WTC11 (cell line): Measurements from ENCODE around the gene AGXT. TPM values are rescaled to one million over a fixed set of nuclear protein-coding genes. Genes with fewer than 3 reads are reported as not detected.
A peak's percentile ranks its signal among the peaks of the same experiment; 100 is the strongest.

Experiments
- ATAC-seq: fragments of 200-7000 bp; cut with Tn5 transposase; 2 replicates; pipeline ENCODE4 v1.10.0; 2021; ENCODE audit warnings: mild to moderate bottlenecking, moderate library complexity
- CTCF ChIA-PET: fragments of 300-600 bp; sonication (Branson Sonifier 250); formaldehyde crosslinking; loops from one replicate; lab custom pipeline; 2021; ENCODE audit warnings: antibody characterized with exemption; lab: Charles Lee
- POLR2A ChIA-PET: fragments of 350-600 bp; sonication (Branson Sonifier 250); formaldehyde crosslinking; loops from one replicate; lab custom pipeline; 2021; ENCODE audit warnings: antibody characterized with exemption; lab: Charles Lee
- DNase-seq: peaks from one replicate; pipeline ENCODE4 v3.0.0; 2021; ENCODE audit warnings: low spot score
- H3K27ac Mint-ChIP-seq: 2 replicates; pipeline ENCODE4 v1.8.0; 2021; ENCODE audit warnings: mixed read lengths
- H3K27me3 Mint-ChIP-seq: 2 replicates; pipeline ENCODE4 v1.8.0; 2021; ENCODE audit warnings: low read depth, mild to moderate bottlenecking, moderate library complexity, mixed read lengths
- H3K36me3 Mint-ChIP-seq: 2 replicates; pipeline ENCODE4 v1.8.0; 2021; ENCODE audit warnings: mixed read lengths
- H3K4me1 Mint-ChIP-seq: 2 replicates; pipeline ENCODE4 v1.8.0; 2022; ENCODE audit warnings: mixed read lengths
- H3K4me3 Mint-ChIP-seq: 2 replicates; pipeline ENCODE4 v1.8.0; 2021; ENCODE audit warnings: mild to moderate bottlenecking, moderate library complexity, mixed read lengths
- H3K9me3 Mint-ChIP-seq: 2 replicates; pipeline ENCODE4 v1.8.0; 2021; ENCODE audit warnings: mixed read lengths
- CREM ChIP-seq: sonication (generic); formaldehyde crosslinking; IDR thresholded peaks from 2 replicates; pipeline ENCODE4 v1.8.1; 2022; ENCODE audit warnings: mild to moderate bottlenecking, missing genetic modification reagents, moderate library complexity
- FOXP1 ChIP-seq: sonication (generic); formaldehyde crosslinking; IDR thresholded peaks from 2 replicates; pipeline ENCODE4 v1.8.0; 2022; ENCODE audit warnings: missing genetic modification reagents, mild to moderate bottlenecking, moderate library complexity, borderline replicate concordance
- NFYB ChIP-seq: sonication (generic); formaldehyde crosslinking; conservative IDR thresholded peaks from 2 replicates; pipeline ENCODE4 v1.8.0; 2022; ENCODE audit warnings: low read depth, missing genetic modification reagents
- NR1H2 ChIP-seq: sonication (generic); formaldehyde crosslinking; IDR thresholded peaks from 2 replicates; pipeline ENCODE4 v1.9.0; 2021; ENCODE audit warnings: mild to moderate bottlenecking, moderate library complexity, missing genetic modification reagents
- SP1 ChIP-seq: sonication (generic); formaldehyde crosslinking; conservative IDR thresholded peaks from 2 replicates; pipeline ENCODE4 v1.8.1; 2022; ENCODE audit warnings: missing genetic modification reagents
- TP53 ChIP-seq: sonication (generic); formaldehyde crosslinking; IDR thresholded peaks from 2 replicates; pipeline ENCODE4 v1.8.1; 2023; ENCODE audit warnings: mild to moderate bottlenecking, missing genetic modification reagents
- ZNF219 ChIP-seq: sonication (generic); formaldehyde crosslinking; IDR thresholded peaks from 2 replicates; pipeline ENCODE4 v1.8.0; 2023; ENCODE audit warnings: missing genetic modification reagents, mild to moderate bottlenecking, borderline replicate concordance
- total RNA-seq: library from RNA; stranded (reverse); gene quantifications from 3 replicates; pipeline ENCODE4 v1.2.3, GENCODE V29; 2021
- TF ChIP-seq, protein P1 (sequence below): sonication (generic); formaldehyde crosslinking; IDR thresholded peaks from 2 replicates; pipeline ENCODE4 v1.8.1; 2022; ENCODE audit warnings: low read depth, mild to moderate bottlenecking, moderate library complexity, missing genetic modification reagents, borderline replicate concordance
- TF ChIP-seq, protein P2 (sequence below): fragments of 250-450 bp; sonication (Bioruptor Pico); IDR thresholded peaks from 2 replicates; pipeline ENCODE4 v1.9.0; 2021; ENCODE audit warnings: mild to moderate bottlenecking, borderline replicate concordance
- TF ChIP-seq, protein P3 (sequence below): sonication (generic); formaldehyde crosslinking; IDR thresholded peaks from 2 replicates; pipeline ENCODE4 v1.8.1; 2023; ENCODE audit warnings: mild to moderate bottlenecking, missing genetic modification reagents, moderate library complexity
- TF ChIP-seq, protein P4 (sequence below): sonication (generic); formaldehyde crosslinking; IDR thresholded peaks from 2 replicates; pipeline ENCODE4 v1.8.0; 2023; ENCODE audit warnings: missing genetic modification reagents, mild to moderate bottlenecking, borderline replicate concordance
- TF ChIP-seq, protein P5 (sequence below): sonication (generic); formaldehyde crosslinking; IDR thresholded peaks from 2 replicates; pipeline ENCODE4 v1.8.0; 2023; ENCODE audit warnings: mild to moderate bottlenecking, missing genetic modification reagents
- TF ChIP-seq, protein P6 (sequence below): fragments of 250-450 bp; sonication (Bioruptor Pico); IDR thresholded peaks from 2 replicates; pipeline ENCODE4 v1.9.0; 2021; ENCODE audit warnings: mild to moderate bottlenecking

AGXT gene
- total RNA-seq, 1 experiment from 2014 or later, result 0.24 TPM

DNA sequence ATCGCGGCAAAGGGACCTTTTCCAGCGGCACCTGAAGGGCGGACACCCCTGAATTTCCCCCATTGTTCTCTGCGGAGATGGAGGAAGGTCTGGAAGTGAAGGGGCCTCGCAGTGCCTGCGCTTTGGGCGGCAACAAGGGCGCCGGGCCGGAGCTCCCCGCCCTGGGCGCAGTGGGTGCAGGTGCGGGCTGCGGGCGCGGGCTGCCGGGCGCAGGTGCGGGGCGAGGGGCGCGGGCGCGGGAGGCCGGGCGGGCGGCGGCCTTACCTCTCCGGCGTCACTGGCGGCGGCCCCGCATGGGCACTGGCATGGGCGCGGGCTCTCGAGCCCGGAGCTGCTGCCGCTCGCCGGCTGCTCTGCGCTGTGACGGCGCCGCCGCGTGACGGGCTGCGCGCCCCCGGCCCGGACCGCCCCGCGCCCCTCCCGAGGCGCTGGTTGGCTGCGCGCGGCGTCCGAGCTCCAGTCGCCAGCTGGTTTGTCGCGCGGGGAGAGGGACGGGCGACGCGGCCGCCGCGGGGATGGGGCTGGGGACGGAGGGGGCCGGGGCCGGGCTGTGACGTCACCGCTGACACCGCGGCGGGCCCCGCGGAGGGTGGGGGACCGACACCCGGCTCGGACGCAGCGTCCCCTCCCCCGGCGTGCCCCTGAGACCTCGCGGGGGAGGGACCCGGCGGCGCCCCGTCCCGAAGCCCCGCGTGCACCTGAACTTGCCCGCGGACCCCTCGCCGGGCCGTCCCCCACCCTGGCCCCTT, 48.6 kb upstream of the AGXT start, which contains the start of gene KIF1A:
KIF1A (minus strand) TSS at position 362 of the 749 bp plus-strand sequence. CDS start 22,467 bp downstream, outside the sequence.
- POLR2A ChIA-PET, result interaction anchor here (0.8 to 2.4 kb wide), 6 partner anchors 9 to 495 kb away, joined by 3 to 7 read pairs (median 4); partner anchors contain the start of gene CAPN10
- no peak within 1 kb of the TSS for H3K27ac Mint-ChIP-seq
- CTCF ChIA-PET, result interaction anchor here (0.6 to 1.8 kb wide), 11 partner anchors 12 to 1214 kb away, joined by 3 to 13 read pairs (median 3); no protein-coding TSS in a partner anchor
- H3K27me3 Mint-ChIP-seq, result peaks cover 39% of the 10 kb centered on the region
- peaks cover 28% of the 10 kb centered on the region for H3K4me1 Mint-ChIP-seq
- peak within 1 kb of the TSS; percentile 74 for H3K4me3 Mint-ChIP-seq
- 0 out of 2 replicates have a peak, but pooled peaks have one; percentile 48 for TF ChIP-seq ZNF219
- TF ChIP-seq, protein P1, sequence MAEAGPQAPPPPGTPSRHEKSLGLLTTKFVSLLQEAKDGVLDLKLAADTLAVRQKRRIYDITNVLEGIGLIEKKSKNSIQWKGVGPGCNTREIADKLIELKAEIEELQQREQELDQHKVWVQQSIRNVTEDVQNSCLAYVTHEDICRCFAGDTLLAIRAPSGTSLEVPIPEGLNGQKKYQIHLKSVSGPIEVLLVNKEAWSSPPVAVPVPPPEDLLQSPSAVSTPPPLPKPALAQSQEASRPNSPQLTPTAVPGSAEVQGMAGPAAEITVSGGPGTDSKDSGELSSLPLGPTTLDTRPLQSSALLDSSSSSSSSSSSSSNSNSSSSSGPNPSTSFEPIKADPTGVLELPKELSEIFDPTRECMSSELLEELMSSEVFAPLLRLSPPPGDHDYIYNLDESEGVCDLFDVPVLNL (CRISPR knock-in tag), result no peak
- peak; percentile 57; the same call in 1 of the 2 replicates for TF ChIP-seq CREM (CRISPR knock-in tag)
- TF ChIP-seq, protein P2, sequence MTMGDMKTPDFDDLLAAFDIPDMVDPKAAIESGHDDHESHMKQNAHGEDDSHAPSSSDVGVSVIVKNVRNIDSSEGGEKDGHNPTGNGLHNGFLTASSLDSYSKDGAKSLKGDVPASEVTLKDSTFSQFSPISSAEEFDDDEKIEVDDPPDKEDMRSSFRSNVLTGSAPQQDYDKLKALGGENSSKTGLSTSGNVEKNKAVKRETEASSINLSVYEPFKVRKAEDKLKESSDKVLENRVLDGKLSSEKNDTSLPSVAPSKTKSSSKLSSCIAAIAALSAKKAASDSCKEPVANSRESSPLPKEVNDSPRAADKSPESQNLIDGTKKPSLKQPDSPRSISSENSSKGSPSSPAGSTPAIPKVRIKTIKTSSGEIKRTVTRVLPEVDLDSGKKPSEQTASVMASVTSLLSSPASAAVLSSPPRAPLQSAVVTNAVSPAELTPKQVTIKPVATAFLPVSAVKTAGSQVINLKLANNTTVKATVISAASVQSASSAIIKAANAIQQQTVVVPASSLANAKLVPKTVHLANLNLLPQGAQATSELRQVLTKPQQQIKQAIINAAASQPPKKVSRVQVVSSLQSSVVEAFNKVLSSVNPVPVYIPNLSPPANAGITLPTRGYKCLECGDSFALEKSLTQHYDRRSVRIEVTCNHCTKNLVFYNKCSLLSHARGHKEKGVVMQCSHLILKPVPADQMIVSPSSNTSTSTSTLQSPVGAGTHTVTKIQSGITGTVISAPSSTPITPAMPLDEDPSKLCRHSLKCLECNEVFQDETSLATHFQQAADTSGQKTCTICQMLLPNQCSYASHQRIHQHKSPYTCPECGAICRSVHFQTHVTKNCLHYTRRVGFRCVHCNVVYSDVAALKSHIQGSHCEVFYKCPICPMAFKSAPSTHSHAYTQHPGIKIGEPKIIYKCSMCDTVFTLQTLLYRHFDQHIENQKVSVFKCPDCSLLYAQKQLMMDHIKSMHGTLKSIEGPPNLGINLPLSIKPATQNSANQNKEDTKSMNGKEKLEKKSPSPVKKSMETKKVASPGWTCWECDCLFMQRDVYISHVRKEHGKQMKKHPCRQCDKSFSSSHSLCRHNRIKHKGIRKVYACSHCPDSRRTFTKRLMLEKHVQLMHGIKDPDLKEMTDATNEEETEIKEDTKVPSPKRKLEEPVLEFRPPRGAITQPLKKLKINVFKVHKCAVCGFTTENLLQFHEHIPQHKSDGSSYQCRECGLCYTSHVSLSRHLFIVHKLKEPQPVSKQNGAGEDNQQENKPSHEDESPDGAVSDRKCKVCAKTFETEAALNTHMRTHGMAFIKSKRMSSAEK (CRISPR knock-in tag), result no peak
- peak; percentile 30; the same call in 1 of the 2 replicates for TF ChIP-seq NFYB (CRISPR knock-in tag)
- TF ChIP-seq, protein P3, sequence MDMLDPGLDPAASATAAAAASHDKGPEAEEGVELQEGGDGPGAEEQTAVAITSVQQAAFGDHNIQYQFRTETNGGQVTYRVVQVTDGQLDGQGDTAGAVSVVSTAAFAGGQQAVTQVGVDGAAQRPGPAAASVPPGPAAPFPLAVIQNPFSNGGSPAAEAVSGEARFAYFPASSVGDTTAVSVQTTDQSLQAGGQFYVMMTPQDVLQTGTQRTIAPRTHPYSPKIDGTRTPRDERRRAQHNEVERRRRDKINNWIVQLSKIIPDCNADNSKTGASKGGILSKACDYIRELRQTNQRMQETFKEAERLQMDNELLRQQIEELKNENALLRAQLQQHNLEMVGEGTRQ, result peak; percentile 63
- TF ChIP-seq TP53 (CRISPR knock-in tag), result 0 out of 2 replicates have a peak, but pooled peaks have one; percentile 49
- TF ChIP-seq SP1 (CRISPR knock-in tag), result peak; percentile 54
- TF ChIP-seq, protein P4, sequence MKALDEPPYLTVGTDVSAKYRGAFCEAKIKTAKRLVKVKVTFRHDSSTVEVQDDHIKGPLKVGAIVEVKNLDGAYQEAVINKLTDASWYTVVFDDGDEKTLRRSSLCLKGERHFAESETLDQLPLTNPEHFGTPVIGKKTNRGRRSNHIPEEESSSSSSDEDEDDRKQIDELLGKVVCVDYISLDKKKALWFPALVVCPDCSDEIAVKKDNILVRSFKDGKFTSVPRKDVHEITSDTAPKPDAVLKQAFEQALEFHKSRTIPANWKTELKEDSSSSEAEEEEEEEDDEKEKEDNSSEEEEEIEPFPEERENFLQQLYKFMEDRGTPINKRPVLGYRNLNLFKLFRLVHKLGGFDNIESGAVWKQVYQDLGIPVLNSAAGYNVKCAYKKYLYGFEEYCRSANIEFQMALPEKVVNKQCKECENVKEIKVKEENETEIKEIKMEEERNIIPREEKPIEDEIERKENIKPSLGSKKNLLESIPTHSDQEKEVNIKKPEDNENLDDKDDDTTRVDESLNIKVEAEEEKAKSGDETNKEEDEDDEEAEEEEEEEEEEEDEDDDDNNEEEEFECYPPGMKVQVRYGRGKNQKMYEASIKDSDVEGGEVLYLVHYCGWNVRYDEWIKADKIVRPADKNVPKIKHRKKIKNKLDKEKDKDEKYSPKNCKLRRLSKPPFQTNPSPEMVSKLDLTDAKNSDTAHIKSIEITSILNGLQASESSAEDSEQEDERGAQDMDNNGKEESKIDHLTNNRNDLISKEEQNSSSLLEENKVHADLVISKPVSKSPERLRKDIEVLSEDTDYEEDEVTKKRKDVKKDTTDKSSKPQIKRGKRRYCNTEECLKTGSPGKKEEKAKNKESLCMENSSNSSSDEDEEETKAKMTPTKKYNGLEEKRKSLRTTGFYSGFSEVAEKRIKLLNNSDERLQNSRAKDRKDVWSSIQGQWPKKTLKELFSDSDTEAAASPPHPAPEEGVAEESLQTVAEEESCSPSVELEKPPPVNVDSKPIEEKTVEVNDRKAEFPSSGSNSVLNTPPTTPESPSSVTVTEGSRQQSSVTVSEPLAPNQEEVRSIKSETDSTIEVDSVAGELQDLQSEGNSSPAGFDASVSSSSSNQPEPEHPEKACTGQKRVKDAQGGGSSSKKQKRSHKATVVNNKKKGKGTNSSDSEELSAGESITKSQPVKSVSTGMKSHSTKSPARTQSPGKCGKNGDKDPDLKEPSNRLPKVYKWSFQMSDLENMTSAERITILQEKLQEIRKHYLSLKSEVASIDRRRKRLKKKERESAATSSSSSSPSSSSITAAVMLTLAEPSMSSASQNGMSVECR (CRISPR knock-in tag), result 0 out of 2 replicates have a peak, but pooled peaks have one; percentile 36
- TF ChIP-seq, protein P5, sequence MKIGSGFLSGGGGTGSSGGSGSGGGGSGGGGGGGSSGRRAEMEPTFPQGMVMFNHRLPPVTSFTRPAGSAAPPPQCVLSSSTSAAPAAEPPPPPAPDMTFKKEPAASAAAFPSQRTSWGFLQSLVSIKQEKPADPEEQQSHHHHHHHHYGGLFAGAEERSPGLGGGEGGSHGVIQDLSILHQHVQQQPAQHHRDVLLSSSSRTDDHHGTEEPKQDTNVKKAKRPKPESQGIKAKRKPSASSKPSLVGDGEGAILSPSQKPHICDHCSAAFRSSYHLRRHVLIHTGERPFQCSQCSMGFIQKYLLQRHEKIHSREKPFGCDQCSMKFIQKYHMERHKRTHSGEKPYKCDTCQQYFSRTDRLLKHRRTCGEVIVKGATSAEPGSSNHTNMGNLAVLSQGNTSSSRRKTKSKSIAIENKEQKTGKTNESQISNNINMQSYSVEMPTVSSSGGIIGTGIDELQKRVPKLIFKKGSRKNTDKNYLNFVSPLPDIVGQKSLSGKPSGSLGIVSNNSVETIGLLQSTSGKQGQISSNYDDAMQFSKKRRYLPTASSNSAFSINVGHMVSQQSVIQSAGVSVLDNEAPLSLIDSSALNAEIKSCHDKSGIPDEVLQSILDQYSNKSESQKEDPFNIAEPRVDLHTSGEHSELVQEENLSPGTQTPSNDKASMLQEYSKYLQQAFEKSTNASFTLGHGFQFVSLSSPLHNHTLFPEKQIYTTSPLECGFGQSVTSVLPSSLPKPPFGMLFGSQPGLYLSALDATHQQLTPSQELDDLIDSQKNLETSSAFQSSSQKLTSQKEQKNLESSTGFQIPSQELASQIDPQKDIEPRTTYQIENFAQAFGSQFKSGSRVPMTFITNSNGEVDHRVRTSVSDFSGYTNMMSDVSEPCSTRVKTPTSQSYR, result no peak
- TF ChIP-seq, protein P6, sequence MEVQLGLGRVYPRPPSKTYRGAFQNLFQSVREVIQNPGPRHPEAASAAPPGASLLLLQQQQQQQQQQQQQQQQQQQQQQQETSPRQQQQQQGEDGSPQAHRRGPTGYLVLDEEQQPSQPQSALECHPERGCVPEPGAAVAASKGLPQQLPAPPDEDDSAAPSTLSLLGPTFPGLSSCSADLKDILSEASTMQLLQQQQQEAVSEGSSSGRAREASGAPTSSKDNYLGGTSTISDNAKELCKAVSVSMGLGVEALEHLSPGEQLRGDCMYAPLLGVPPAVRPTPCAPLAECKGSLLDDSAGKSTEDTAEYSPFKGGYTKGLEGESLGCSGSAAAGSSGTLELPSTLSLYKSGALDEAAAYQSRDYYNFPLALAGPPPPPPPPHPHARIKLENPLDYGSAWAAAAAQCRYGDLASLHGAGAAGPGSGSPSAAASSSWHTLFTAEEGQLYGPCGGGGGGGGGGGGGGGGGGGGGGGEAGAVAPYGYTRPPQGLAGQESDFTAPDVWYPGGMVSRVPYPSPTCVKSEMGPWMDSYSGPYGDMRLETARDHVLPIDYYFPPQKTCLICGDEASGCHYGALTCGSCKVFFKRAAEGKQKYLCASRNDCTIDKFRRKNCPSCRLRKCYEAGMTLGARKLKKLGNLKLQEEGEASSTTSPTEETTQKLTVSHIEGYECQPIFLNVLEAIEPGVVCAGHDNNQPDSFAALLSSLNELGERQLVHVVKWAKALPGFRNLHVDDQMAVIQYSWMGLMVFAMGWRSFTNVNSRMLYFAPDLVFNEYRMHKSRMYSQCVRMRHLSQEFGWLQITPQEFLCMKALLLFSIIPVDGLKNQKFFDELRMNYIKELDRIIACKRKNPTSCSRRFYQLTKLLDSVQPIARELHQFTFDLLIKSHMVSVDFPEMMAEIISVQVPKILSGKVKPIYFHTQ (CRISPR knock-in tag), result no peak
- TF ChIP-seq FOXP1 (CRISPR knock-in tag), result peak; percentile 58; the same call in 1 of the 2 replicates
- no peak for TF ChIP-seq NR1H2 (CRISPR knock-in tag)
- TF ChIP-seq, all 79 proteins: peak for 8
- peak; percentile 80 for DNase-seq
- H3K36me3 Mint-ChIP-seq, result peaks cover 7% of the 10 kb centered on the region; the same call in 1 of the 2 replicates
- ATAC-seq, result peak; percentile 53
- peaks cover 7% of the 10 kb centered on the region for H3K9me3 Mint-ChIP-seq
